SU-DHL-6 (cell line): ENCODE results near the gene NAPSA.

Experiments
- H2AFZ ChIP-seq: fragments of 200-600 bp; sonication (generic); 2 replicates; pipeline ENCODE4 v1.6.1; 2014; ENCODE audit warnings: low read depth, mild to moderate bottlenecking, moderate library complexity, mixed read lengths, antibody characterized with exemption, low read length; ENCODE audit not compliant: severe bottlenecking
- H3F3A ChIP-seq: fragments of 200-600 bp; shearing (Covaris generic); 2 replicates; pipeline ENCODE4 v1.6.0; 2016; ENCODE audit warnings: antibody characterized with exemption, mild to moderate bottlenecking; ENCODE audit not compliant: insufficient read depth
- H3K27ac ChIP-seq: fragments of 200-600 bp; sonication (generic); 2 replicates; pipeline ENCODE4 v1.5.1; 2016; ENCODE audit warnings: low read depth, mild to moderate bottlenecking, low read length, moderate library complexity, mixed read lengths
- H3K27me3 ChIP-seq: fragments of 200-600 bp; sonication (generic), shearing (Covaris generic); 2 replicates; pipeline ENCODE4 v1.6.0; 2014; ENCODE audit warnings: mild to moderate bottlenecking, low read length
- H3K36me3 ChIP-seq: fragments of 200-600 bp; sonication (generic); 2 replicates; pipeline ENCODE4 v1.6.1; 2014; ENCODE audit warnings: mild to moderate bottlenecking, low read length, mixed read lengths
- H3K4me2 ChIP-seq: fragments of 300-600, 200-600 bp; shearing (Covaris generic), sonication (generic); 2 replicates; pipeline ENCODE4 v1.6.0; 2014; ENCODE audit warnings: low read length, low read depth, mild to moderate bottlenecking; ENCODE audit not compliant: poor library complexity, severe bottlenecking
- H3K4me3 ChIP-seq: fragments of 200-600 bp; sonication (generic); 2 replicates; pipeline ENCODE4 v1.5.1; 2014; ENCODE audit warnings: antibody characterized with exemption, low read length, mild to moderate bottlenecking, mixed read lengths; ENCODE audit not compliant: insufficient read depth, poor library complexity, severe bottlenecking
- H3K79me2 ChIP-seq: fragments of 200-600 bp; sonication (generic); 2 replicates; pipeline ENCODE4 v1.6.1; 2014; ENCODE audit warnings: mild to moderate bottlenecking, low read length, moderate library complexity; ENCODE audit not compliant: insufficient read depth
- H3K9ac ChIP-seq: fragments of 200-600 bp; sonication (generic); 2 replicates; pipeline ENCODE4 v1.7.0; 2014; ENCODE audit warnings: mild to moderate bottlenecking, low read length
- H3K9me2 ChIP-seq: fragments of 200-600 bp; sonication (generic); replicated peaks from 2 replicates; pipeline ENCODE4 v1.6.1; 2014; ENCODE audit warnings: low read length; ENCODE audit not compliant: insufficient read depth
- H3K9me3 ChIP-seq: fragments of 200-600 bp; sonication (generic); 2 replicates; pipeline ENCODE4 v1.6.1; 2014; ENCODE audit warnings: low read length, mixed read lengths; ENCODE audit not compliant: insufficient read depth
- H4K20me1 ChIP-seq: fragments of 200-600 bp; sonication (generic); 2 replicates; pipeline ENCODE4 v1.6.1; 2014; ENCODE audit warnings: low read depth, mild to moderate bottlenecking, antibody characterized with exemption, low read length, moderate library complexity, mixed read lengths
- CTCF ChIP-seq: fragments of 200-600 bp; sonication (generic); IDR thresholded peaks from one replicate; pipeline ENCODE4 v1.5.1; 2017; ENCODE audit warnings: antibody characterized with exemption, mild to moderate bottlenecking, low read length, moderate library complexity; ENCODE audit not compliant: insufficient read depth, poor library complexity, severe bottlenecking
- EZH2phosphoT487 ChIP-seq: fragments of 200-600 bp; sonication (generic), shearing (Covaris generic); conservative IDR thresholded peaks from 2 replicates; pipeline ENCODE4 v1.6.1; 2018; ENCODE audit warnings: mild to moderate bottlenecking, antibody characterized with exemption, low read length, moderate library complexity, mixed read lengths

Gene NAPSA

GRCh38 chr19:50380751-50381151 lies 15.3 kb upstream of the NAPSA start:
- H3K27me3 ChIP-seq = no peaks in the 10 kb centered on the region
- H3K4me3 ChIP-seq = no peak overlapping the region
- H3F3A ChIP-seq = peaks cover 18% of the 10 kb centered on the region
- no peak for TF ChIP-seq EZH2phosphoT487
- no peak for TF ChIP-seq CTCF
- H3K79me2 ChIP-seq = peaks cover 14% of the 10 kb centered on the region
- H4K20me1 ChIP-seq = no peaks in the 10 kb centered on the region
- no peaks in the 10 kb centered on the region for H3K36me3 ChIP-seq
- no peak overlapping the region for H3K27ac ChIP-seq
- H3K9me2 ChIP-seq = no peaks in the 10 kb centered on the region
- H3K9me3 ChIP-seq = no peaks in the 10 kb centered on the region
- no peak overlapping the region for H3K9ac ChIP-seq
- H3K4me2 ChIP-seq = no peak overlapping the region
- H2AFZ ChIP-seq = no peak overlapping the region

GRCh38 chr19:50380137-50380536 lies 14.7 kb upstream of the NAPSA start:
- Histone ChIP-seq H3K27me3 (no peaks in the 10 kb centered on the region), H4K20me1 (no peaks in the 10 kb centered on the region), H3K9me2 (no peaks in the 10 kb centered on the region), H3K4me2 (no peak overlapping the region), H3K79me2 (peaks cover 8% of the 10 kb centered on the region), H3K4me3 (no peak overlapping the region), H3K27ac (no peak overlapping the region), H3F3A (peaks cover 18% of the 10 kb centered on the region), H3K36me3 (no peaks in the 10 kb centered on the region), H3K9me3 (no peaks in the 10 kb centered on the region), H2AFZ (no peak overlapping the region), H3K9ac (no peak overlapping the region)
- TF ChIP-seq EZH2phosphoT487 (no peak), CTCF (no peak)

GRCh38 chr19:50379602-50380001 lies 14.2 kb upstream of the NAPSA start:
- Histone ChIP-seq H3K27me3 (no peaks in the 10 kb centered on the region), H3K4me2 (no peak overlapping the region), H2AFZ (no peak overlapping the region), H3K9me3 (no peaks in the 10 kb centered on the region), H3K27ac (no peak overlapping the region), H4K20me1 (no peaks in the 10 kb centered on the region), H3K9ac (no peak overlapping the region), H3K4me3 (no peak overlapping the region), H3F3A (peaks cover 21% of the 10 kb centered on the region), H3K9me2 (no peaks in the 10 kb centered on the region), H3K79me2 (peaks cover 2% of the 10 kb centered on the region), H3K36me3 (no peaks in the 10 kb centered on the region)
- TF ChIP-seq EZH2phosphoT487 (no peak), CTCF (no peak)

GRCh38 chr19:50378863-50379236 lies 13.4 kb upstream of the NAPSA start:
- Histone ChIP-seq H3K79me2 (no peaks in the 10 kb centered on the region), H3K9me2 (no peaks in the 10 kb centered on the region), H3K4me2 (no peak overlapping the region), H4K20me1 (no peaks in the 10 kb centered on the region), H3K4me3 (no peak overlapping the region), H3F3A (peaks cover 22% of the 10 kb centered on the region), H3K36me3 (no peaks in the 10 kb centered on the region), H3K27ac (no peak overlapping the region), H3K9me3 (no peaks in the 10 kb centered on the region), H3K9ac (no peak overlapping the region), H2AFZ (no peak overlapping the region), H3K27me3 (no peaks in the 10 kb centered on the region)
- TF ChIP-seq CTCF = no peak
- no peak for TF ChIP-seq EZH2phosphoT487
